ENCODE results near the gene IQGAP1. TPM values are rescaled to one million over a fixed set of nuclear protein-coding genes. Genes with fewer than 3 reads are reported as not detected.
A peak's percentile ranks its signal among the peaks of the same experiment; 100 is the strongest.

IQGAP1 gene
- total RNA-seq, 4 donors from 2014 or later, result 181 to 285 (median 193) TPM

DNA sequence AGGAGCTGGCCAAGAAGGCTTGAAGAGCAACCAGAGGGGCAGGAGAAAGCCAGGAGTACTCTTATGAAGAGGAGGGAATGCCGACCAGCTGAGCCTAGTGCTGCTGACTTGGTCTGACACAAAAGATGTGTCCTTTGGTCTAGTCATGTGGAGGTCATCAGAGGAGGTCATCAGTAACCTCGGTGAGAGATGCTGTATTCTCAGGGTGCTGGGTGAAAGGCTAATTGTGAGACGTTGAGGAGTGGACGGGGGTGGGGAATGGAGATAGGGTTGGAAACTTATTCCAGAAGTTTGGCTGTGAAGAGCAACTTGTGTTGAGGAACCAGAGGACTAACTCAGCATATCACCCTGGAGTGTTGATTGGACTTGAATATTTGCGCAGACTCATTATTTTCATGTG is 147.2 kb downstream of the IQGAP1 start:
- peak overlapping the region in 2 of 4 donors; percentile 18 to 28 for H3K27ac ChIP-seq

DNA sequence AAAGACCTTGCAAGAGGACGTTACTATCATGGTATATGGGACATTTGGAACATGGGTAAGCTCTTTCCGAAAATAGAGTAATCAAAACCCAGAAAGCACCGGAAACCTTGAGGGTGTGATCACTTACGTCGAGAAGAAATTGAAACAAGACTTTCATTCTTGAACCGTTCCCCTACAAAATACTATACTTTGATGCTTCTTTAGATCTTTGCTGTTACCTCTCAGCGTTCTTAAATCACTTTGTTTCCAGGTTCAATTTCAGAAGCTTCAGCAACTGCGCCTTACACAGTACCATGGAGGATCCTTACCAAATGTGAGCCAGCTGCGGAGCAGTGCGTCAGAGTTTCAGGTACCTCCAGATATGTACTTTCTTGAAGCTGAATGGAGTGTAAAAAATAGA is 151.7 kb downstream of the IQGAP1 start:
- H3K27me3 ChIP-seq, result no peaks in the 10 kb centered on the region
- H3K4me1 ChIP-seq, result peaks cover 0 to 27% (median 4%) of the 10 kb centered on the region in 3 donors
- no peak overlapping the region for H3K27ac ChIP-seq
- H3K36me3 ChIP-seq, result peaks cover 0 to 30% (median 0%) of the 10 kb centered on the region in 3 donors
- intact Hi-C loops (cut with DNase I), result no loop called here
- WGBS, 2 donors, result 87 to 90% methylated on average over 10 of the region's 10 CpGs
- no peak for DNase-seq
- H3K9me3 ChIP-seq, result no peaks in the 10 kb centered on the region
- TF ChIP-seq, protein P1, sequence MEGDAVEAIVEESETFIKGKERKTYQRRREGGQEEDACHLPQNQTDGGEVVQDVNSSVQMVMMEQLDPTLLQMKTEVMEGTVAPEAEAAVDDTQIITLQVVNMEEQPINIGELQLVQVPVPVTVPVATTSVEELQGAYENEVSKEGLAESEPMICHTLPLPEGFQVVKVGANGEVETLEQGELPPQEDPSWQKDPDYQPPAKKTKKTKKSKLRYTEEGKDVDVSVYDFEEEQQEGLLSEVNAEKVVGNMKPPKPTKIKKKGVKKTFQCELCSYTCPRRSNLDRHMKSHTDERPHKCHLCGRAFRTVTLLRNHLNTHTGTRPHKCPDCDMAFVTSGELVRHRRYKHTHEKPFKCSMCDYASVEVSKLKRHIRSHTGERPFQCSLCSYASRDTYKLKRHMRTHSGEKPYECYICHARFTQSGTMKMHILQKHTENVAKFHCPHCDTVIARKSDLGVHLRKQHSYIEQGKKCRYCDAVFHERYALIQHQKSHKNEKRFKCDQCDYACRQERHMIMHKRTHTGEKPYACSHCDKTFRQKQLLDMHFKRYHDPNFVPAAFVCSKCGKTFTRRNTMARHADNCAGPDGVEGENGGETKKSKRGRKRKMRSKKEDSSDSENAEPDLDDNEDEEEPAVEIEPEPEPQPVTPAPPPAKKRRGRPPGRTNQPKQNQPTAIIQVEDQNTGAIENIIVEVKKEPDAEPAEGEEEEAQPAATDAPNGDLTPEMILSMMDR (IDR thresholded peaks at IDR 0.05), result no peak
- TF ChIP-seq POLR2A (IDR thresholded peaks at IDR 0.05), result no peak
- H3K4me3 ChIP-seq, result no peak overlapping the region

More for the DNA sequence above, 147.2 kb downstream of the IQGAP1 start:
- H3K4me3 ChIP-seq, result no peak overlapping the region
- peaks cover 19 to 69% (median 20%) of the 10 kb centered on the region in 3 donors for H3K4me1 ChIP-seq
- peaks cover 0 to 9% (median 0%) of the 10 kb centered on the region in 3 donors for H3K36me3 ChIP-seq
- WGBS, 2 donors, result 75 to 81% methylated on average over 5 of the region's 5 CpGs
- DNase-seq, result no peak
- no peak for TF ChIP-seq POLR2A (IDR thresholded peaks at IDR 0.05)
- TF ChIP-seq, protein P1 (IDR thresholded peaks at IDR 0.05), result no peak
- H3K27me3 ChIP-seq, result no peaks in the 10 kb centered on the region
- intact Hi-C loops (cut with DNase I), result no loop called here
- H3K9me3 ChIP-seq, result no peaks in the 10 kb centered on the region

DNA sequence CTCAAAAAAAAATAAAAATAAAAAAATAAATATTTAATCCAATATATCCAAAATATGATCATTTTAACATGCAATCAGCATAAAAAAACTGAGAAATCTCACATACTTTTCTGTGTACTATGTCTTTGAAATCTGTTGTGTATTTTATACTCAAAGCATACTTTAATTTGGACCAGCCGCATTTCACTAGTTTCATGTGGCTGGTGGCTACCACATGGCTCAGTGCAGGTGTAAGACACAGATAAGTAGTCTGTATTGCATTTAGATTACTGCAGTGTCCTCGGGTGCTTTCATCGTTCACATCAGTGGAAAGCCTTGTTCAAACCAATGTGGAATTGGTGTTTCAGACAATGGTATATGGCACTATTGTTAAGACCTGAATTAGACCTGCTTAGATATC is 152.7 kb downstream of the IQGAP1 start:
- WGBS, 2 donors, result 74 to 75% methylated on average over 3 of the region's 3 CpGs
- no peak for DNase-seq
- no peak for TF ChIP-seq POLR2A (IDR thresholded peaks at IDR 0.05)
- TF ChIP-seq, protein P1 (IDR thresholded peaks at IDR 0.05), result no peak
- H3K36me3 ChIP-seq, result peaks cover 0 to 30% (median 0%) of the 10 kb centered on the region in 3 donors
- H3K4me1 ChIP-seq, result peaks cover 0 to 21% (median 4%) of the 10 kb centered on the region in 3 donors
- H3K27me3 ChIP-seq, result no peaks in the 10 kb centered on the region
- intact Hi-C loops (cut with DNase I), result no loop called here
- no peak overlapping the region for H3K4me3 ChIP-seq
- H3K9me3 ChIP-seq, result no peaks in the 10 kb centered on the region
- no peak overlapping the region for H3K27ac ChIP-seq

DNA sequence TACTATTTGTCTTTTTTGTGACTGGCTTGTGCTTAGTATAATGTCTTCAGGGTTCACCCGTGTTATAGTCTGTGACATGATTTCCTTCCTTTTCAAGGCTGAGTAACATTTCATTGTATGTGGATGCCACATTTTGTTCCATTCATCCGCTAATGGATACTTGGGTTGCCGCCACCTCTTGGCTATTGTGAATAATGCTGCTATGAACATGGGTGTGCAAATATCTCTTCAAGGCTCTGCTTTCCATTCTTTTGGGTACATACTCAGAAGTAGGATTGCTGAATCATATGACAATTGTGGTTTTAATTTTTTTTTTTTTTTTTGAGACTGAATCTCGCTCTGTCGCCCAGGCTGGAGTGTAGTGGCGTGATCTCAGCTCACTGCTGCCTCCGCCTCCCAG is 157.1 kb downstream of the IQGAP1 start:
- intact Hi-C loops (cut with DNase I), result no loop called here
- no peak overlapping the region for H3K27ac ChIP-seq
- TF ChIP-seq POLR2A (IDR thresholded peaks at IDR 0.05), result no peak
- TF ChIP-seq, protein P1 (IDR thresholded peaks at IDR 0.05), result no peak
- peaks cover 0 to 6% (median 0%) of the 10 kb centered on the region in 3 donors for H3K4me1 ChIP-seq
- H3K4me3 ChIP-seq, result no peak overlapping the region
- H3K9me3 ChIP-seq, result no peaks in the 10 kb centered on the region
- peaks cover 0 to 38% (median 0%) of the 10 kb centered on the region in 3 donors for H3K36me3 ChIP-seq
- DNase-seq, result no peak
- WGBS, 2 donors, result 84 to 90% methylated on average over 7 of the region's 7 CpGs
- no peaks in the 10 kb centered on the region for H3K27me3 ChIP-seq

DNA sequence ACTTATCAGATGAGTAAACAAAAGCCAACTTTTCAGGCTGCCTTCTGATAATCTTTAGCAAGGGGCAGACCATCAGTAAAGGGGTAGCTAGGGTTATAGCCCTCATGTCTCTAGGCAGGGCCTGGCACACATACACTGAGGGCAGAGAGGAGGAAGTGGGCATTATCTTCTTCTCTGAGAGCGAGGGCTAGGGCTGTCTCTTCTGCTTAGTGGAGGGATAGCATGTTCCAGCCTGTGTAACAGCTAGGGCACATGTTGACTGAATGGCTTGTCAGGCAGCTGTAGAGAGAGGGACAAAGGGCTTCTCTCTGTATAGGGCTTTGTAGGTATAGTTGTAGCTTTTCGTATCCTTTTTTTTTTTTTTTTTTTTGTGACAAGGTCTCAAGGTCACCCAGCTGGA is 159.5 kb downstream of the IQGAP1 start:
- Histone ChIP-seq H3K27ac (no peak overlapping the region), H3K36me3 (peaks cover 0 to 42% (median 0%) of the 10 kb centered on the region in 3 donors), H3K4me3 (no peak overlapping the region), H3K27me3 (no peaks in the 10 kb centered on the region), H3K4me1 (peaks cover under 1 to 27% (median 2%) of the 10 kb centered on the region in 3 donors), H3K9me3 (no peaks in the 10 kb centered on the region)
- DNase-seq, result no peak
- TF ChIP-seq POLR2A (IDR thresholded peaks at IDR 0.05), result no peak
- TF ChIP-seq, protein P1 (IDR thresholded peaks at IDR 0.05), result no peak
- WGBS, 2 donors, result 84 to 100% methylated on average over 1 to 2 of the region's 2 CpGs
- intact Hi-C loops (cut with DNase I), result no loop called here
